Hematopoietic multipotent progenitor cell (in vitro differentiated cells): Measurements from ENCODE around the gene OPN1MW3. TPM values are rescaled to one million over a fixed set of nuclear protein-coding genes. Genes with fewer than 3 reads are reported as not detected.

Experiments used
- total RNA-seq: library from RNA; depleted of rRNA; stranded (reverse); fragments of >200 nt; gene quantifications from one replicate; pipeline ENCODE4 v1.2.3, GENCODE V29; 2012

The OPN1MW3 gene
- total RNA-seq, 1 donor, result not detected

Other genes starting within 250 kb of the OPN1MW3 start
- 40.9 TPM for gene IRAK1, start 237.7 kb upstream of the OPN1MW3 start, total RNA-seq
- gene MECP2, start 159.9 kb upstream of the OPN1MW3 start, total RNA-seq, result 25.3 TPM
- gene OPN1LW, start 113.3 kb upstream of the OPN1MW3 start, total RNA-seq, result not detected
- gene OPN1MW, start 75.0 kb upstream of the OPN1MW3 start, total RNA-seq, result not detected
- not detected for gene OPN1MW2, start 37.8 kb upstream of the OPN1MW3 start, total RNA-seq
- under 0.01 TPM for gene TEX28, start 37.5 kb downstream of the OPN1MW3 start, total RNA-seq
- gene TKTL1, start 38.2 kb downstream of the OPN1MW3 start, total RNA-seq, result 0.27 TPM
- gene FLNA, start 117.1 kb downstream of the OPN1MW3 start, total RNA-seq, result 868 TPM
- gene EMD, start 121.7 kb downstream of the OPN1MW3 start, total RNA-seq, result 24.5 TPM
- 7,558 TPM for gene RPL10, start 140.8 kb downstream of the OPN1MW3 start, total RNA-seq
- gene DNASE1L1, start 151.7 kb downstream of the OPN1MW3 start, total RNA-seq, result 89.7 TPM
- gene TAFAZZIN, start 154.0 kb downstream of the OPN1MW3 start, total RNA-seq, result 42.3 TPM
- gene ATP6AP1, start 171.1 kb downstream of the OPN1MW3 start, total RNA-seq, result 95.1 TPM
- gene GDI1, start 179.6 kb downstream of the OPN1MW3 start, total RNA-seq, result 85.9 TPM
- 10.5 TPM for gene FAM50A, start 186.6 kb downstream of the OPN1MW3 start, total RNA-seq
- 12.1 TPM for gene PLXNA3, start 200.7 kb downstream of the OPN1MW3 start, total RNA-seq
- 47.1 TPM for gene LAGE3, start 221.7 kb downstream of the OPN1MW3 start, total RNA-seq
- gene UBL4A, start 229.0 kb downstream of the OPN1MW3 start, total RNA-seq, result 54.4 TPM
- 37.2 TPM for gene SLC10A3, start 233.0 kb downstream of the OPN1MW3 start, total RNA-seq